K562 (cell line): ENCODE data around the gene ERICH6. TPM values are rescaled to one million over a fixed set of nuclear protein-coding genes. Genes with fewer than 3 reads are reported as not detected.

Experiments used
- CEBPB ChIP-seq: fragments of 450-650 bp; IDR thresholded peaks from 2 replicates; pipeline ENCODE4 v1.6.1; 2016; ENCODE audit warnings: missing genetic modification characterization, missing compliant biosample characterization
- HSF4 ChIP-seq: fragments of 250-450 bp; sonication (Bioruptor Pico); IDR thresholded peaks from 2 replicates; pipeline ENCODE4 v2.1.2; 2022; ENCODE audit warnings: mild to moderate bottlenecking, moderate library complexity, borderline replicate concordance
- NFXL1 ChIP-seq: fragments of 450-650 bp; formaldehyde crosslinking; IDR thresholded peaks from 2 replicates; pipeline ENCODE4 v1.4.0; 2021; ENCODE audit warnings: mild to moderate bottlenecking
- NUFIP1 ChIP-seq: fragments of 450-650 bp; IDR thresholded peaks from 2 replicates; pipeline ENCODE4 v1.6.1; 2018; ENCODE audit not compliant: partially characterized antibody
- PHB ChIP-seq: fragments of 250-450 bp; sonication (Bioruptor Pico); IDR thresholded peaks from 2 replicates; pipeline ENCODE4 v1.5.0; 2021
- TCF15 ChIP-seq: fragments of 250-450 bp; sonication (Bioruptor Pico); IDR thresholded peaks from 2 replicates; pipeline ENCODE4 v1.8.0; 2022; ENCODE audit warnings: moderate library complexity, mild to moderate bottlenecking, inconsistent platforms
- TRIM28 ChIP-seq: fragments of 450-650 bp; IDR thresholded peaks from 2 replicates; pipeline ENCODE4 v1.6.1; 2017
- ZNF253 ChIP-seq: fragments of 250-450 bp; sonication (Bioruptor Pico); conservative IDR thresholded peaks from 2 replicates; pipeline ENCODE4 v1.6.1; 2021; ENCODE audit warnings: mild to moderate bottlenecking
- ZNF263 ChIP-seq: sonication (generic); formaldehyde crosslinking; IDR thresholded peaks from 2 replicates; pipeline ENCODE4 v1.8.0; 2022; ENCODE audit warnings: mild to moderate bottlenecking, missing genetic modification reagents, borderline replicate concordance
- polyA plus RNA-seq, 8 experiments: library from polyadenylated mRNA; depleted of rRNA in 4 of 8; stranded (reverse) in 5 of 8; unstranded in 3 of 8; fragments of >200 nt; fragmentation: Nextera tagmentation in 2 of 8; fragmentation: Illumina TruSeq in 1 of 8; extraction: Ambion mirVana in 2 of 8; extraction: Trizol in 1 of 8; gene quantifications; 2 replicates each; pipeline versions ENCODE4 v1.2.1 to v1.2.3, GENCODE V29; 2011 to 2014; ENCODE audit warnings: inconsistent platforms in 1 of 8, missing spikeins in 1 of 8
- total RNA-seq, 7 experiments: library from RNA; depleted of rRNA in 6 of 7; stranded (reverse); fragments of >200 nt in 6 of 7; fragmentation: Illumina TruSeq in 2 of 7; extraction: Trizol in 2 of 7; gene quantifications; 2 replicates each; pipeline versions ENCODE4 v1.2.1 to v1.2.3, GENCODE V29; 2011 to 2021; ENCODE audit warnings: low replicate concordance in 1 of 7
- TF ChIP-seq, protein P1 (sequence below), 2 experiments: fragments of 450-650 bp; formaldehyde crosslinking in 1 of 2; IDR thresholded peaks; 2 replicates each; pipeline versions ENCODE4 v1.4.0 to v1.6.1; 2014 to 2020; ENCODE audit warnings: mild to moderate bottlenecking in 2 of 2, borderline replicate concordance in 1 of 2, low read depth in 1 of 2
- TF ChIP-seq, protein P2 (sequence below): fragments of 200-800 bp; sonication (Bioruptor generic); IDR thresholded peaks from 2 replicates; pipeline ENCODE4 v1.6.1; 2016; ENCODE audit warnings: missing genetic modification characterization, missing compliant biosample characterization

ERICH6 gene
- total and polyA plus RNA-seq, 9 of the 15 experiments (the other 6 are each of a cell fraction or from before 2014, with no cell fraction given), result not detected

DNA sequence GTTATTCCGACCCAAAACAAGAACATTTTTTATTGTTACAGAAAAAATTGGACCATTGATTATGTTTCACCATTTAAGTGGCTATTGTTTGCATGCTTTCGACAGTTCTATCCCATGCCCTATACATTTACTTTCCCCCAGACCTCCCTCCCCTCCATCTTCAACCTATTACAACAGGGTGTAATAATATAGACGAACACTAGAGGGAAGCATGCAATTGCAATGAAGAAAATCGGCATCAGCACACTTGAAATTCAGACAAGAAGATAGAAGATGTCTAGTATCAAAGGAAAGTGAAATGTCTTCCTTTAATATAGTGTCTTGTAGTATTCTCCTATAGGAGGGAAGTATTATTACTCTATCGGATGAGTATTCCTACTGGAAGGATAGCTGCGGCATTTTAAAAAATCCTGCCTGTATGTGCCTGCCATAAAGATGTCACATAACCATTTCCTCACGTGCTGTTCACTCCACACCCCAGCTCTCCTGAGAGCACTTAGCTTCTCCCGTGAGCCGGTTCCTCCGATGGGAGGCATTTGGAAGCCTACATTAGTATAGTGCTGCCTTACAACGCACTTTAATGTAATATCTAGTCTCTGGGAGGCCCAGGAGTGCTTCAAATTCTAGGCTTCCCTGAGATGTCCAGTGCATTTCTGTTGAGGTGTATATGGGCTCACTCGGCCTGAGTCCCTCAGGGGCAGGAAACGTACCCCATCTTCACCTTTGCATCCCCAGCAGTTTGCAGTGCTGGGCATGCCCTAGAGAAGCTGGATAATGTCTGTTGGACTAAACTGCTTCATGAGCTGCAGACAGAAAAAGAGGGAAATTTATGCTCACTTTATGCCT lies 17.8 kb upstream of the ERICH6 start (continued):
- TF ChIP-seq, protein P1, sequence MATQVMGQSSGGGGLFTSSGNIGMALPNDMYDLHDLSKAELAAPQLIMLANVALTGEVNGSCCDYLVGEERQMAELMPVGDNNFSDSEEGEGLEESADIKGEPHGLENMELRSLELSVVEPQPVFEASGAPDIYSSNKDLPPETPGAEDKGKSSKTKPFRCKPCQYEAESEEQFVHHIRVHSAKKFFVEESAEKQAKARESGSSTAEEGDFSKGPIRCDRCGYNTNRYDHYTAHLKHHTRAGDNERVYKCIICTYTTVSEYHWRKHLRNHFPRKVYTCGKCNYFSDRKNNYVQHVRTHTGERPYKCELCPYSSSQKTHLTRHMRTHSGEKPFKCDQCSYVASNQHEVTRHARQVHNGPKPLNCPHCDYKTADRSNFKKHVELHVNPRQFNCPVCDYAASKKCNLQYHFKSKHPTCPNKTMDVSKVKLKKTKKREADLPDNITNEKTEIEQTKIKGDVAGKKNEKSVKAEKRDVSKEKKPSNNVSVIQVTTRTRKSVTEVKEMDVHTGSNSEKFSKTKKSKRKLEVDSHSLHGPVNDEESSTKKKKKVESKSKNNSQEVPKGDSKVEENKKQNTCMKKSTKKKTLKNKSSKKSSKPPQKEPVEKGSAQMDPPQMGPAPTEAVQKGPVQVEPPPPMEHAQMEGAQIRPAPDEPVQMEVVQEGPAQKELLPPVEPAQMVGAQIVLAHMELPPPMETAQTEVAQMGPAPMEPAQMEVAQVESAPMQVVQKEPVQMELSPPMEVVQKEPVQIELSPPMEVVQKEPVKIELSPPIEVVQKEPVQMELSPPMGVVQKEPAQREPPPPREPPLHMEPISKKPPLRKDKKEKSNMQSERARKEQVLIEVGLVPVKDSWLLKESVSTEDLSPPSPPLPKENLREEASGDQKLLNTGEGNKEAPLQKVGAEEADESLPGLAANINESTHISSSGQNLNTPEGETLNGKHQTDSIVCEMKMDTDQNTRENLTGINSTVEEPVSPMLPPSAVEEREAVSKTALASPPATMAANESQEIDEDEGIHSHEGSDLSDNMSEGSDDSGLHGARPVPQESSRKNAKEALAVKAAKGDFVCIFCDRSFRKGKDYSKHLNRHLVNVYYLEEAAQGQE (IDR thresholded peaks at IDR 0.05; ENCODE audit: borderline replicate concordance), result peak; percentile 88
- TF ChIP-seq, protein P1 (CRISPR knock-in tag; IDR thresholded peaks at IDR 0.05; ENCODE audit: low read depth), result no peak
- TF ChIP-seq NUFIP1 (no peak), ZNF263 (CRISPR knock-in tag) (no peak), PHB (CRISPR knock-in tag) (no peak), TRIM28 (no peak), HSF4 (CRISPR knock-in tag) (no peak), TCF15 (CRISPR knock-in tag) (no peak), CEBPB (tag) (peak; percentile 33; the same call in 1 of the 2 replicates), NFXL1 (no peak), ZNF253 (no peak)
- TF ChIP-seq, protein P2, sequence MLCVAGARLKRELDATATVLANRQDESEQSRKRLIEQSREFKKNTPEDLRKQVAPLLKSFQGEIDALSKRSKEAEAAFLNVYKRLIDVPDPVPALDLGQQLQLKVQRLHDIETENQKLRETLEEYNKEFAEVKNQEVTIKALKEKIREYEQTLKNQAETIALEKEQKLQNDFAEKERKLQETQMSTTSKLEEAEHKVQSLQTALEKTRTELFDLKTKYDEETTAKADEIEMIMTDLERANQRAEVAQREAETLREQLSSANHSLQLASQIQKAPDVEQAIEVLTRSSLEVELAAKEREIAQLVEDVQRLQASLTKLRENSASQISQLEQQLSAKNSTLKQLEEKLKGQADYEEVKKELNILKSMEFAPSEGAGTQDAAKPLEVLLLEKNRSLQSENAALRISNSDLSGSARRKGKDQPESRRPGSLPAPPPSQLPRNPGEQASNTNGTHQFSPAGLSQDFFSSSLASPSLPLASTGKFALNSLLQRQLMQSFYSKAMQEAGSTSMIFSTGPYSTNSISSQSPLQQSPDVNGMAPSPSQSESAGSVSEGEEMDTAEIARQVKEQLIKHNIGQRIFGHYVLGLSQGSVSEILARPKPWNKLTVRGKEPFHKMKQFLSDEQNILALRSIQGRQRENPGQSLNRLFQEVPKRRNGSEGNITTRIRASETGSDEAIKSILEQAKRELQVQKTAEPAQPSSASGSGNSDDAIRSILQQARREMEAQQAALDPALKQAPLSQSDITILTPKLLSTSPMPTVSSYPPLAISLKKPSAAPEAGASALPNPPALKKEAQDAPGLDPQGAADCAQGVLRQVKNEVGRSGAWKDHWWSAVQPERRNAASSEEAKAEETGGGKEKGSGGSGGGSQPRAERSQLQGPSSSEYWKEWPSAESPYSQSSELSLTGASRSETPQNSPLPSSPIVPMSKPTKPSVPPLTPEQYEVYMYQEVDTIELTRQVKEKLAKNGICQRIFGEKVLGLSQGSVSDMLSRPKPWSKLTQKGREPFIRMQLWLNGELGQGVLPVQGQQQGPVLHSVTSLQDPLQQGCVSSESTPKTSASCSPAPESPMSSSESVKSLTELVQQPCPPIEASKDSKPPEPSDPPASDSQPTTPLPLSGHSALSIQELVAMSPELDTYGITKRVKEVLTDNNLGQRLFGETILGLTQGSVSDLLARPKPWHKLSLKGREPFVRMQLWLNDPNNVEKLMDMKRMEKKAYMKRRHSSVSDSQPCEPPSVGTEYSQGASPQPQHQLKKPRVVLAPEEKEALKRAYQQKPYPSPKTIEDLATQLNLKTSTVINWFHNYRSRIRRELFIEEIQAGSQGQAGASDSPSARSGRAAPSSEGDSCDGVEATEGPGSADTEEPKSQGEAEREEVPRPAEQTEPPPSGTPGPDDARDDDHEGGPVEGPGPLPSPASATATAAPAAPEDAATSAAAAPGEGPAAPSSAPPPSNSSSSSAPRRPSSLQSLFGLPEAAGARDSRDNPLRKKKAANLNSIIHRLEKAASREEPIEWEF (CRISPR knock-in tag), result no peak
